CD4-positive, alpha-beta T cell treated with Interleukin-6 for 4 hours (primary cell): ENCODE data around the gene TEX13D.
A peak's percentile ranks its signal among the peaks of the same experiment; 100 is the strongest.
"Not testable (repeated sequence)": the region's sequence is repeated elsewhere in the genome, so short reads cannot be mapped to it uniquely, and the experiment has no call there.

Source experiments
- DNase-seq: peaks from one replicate; pipeline ENCODE4 v3.0.0-alpha.2; 2020; ENCODE audit warnings: mixed read lengths

Gene TEX13D

DNA sequence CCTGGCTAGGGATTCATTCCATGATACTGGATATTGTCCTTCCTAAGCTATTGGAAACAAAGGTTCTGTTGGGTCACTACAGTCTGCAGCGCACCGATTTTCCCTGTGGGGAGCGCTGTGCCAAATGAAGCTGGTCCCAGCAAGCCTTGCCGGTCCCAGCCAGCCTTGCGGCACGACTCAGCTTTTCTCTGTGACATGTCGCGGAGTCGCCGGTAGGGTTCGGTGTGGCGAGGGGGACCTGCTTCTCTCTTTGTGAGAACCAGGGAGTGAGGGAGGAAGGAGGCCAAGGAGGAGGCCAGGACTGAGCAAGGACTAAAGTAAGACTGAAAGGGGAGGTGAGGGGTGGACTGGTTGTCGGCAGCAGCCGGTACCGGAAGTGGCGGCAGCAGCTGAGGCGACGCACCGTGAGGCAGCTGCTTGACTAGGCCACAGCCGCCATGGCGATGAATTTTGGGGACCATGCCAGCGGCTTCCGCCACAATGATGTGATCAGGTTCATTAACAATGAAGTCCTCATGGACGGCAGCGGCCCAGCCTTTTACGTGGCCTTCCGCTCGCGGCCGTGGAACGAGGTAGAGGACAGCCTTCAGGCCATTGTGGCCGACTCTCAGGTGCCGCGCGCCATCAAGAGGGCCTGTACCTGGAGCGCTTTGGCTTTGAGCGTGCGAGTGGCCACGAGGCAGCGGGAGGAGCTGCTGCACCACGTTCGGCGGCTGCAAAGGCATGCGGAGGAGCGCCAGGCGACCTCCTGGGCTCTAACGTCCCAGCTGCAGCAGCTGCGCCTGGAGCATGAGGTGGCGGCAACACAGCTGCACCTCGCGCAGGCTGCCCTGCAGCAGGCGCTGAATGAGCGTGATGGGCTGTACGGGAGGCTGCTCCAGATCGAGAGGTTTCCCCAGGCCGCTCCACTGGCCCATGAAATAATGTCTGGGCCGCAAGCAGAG, at the start of gene TEX13D:
TSS of gene TEX13D (plus strand) at position 180 of the 944 bp plus-strand sequence. CDS start at position 438, 258 bp downstream.
- DNase-seq = no peak

DNA sequence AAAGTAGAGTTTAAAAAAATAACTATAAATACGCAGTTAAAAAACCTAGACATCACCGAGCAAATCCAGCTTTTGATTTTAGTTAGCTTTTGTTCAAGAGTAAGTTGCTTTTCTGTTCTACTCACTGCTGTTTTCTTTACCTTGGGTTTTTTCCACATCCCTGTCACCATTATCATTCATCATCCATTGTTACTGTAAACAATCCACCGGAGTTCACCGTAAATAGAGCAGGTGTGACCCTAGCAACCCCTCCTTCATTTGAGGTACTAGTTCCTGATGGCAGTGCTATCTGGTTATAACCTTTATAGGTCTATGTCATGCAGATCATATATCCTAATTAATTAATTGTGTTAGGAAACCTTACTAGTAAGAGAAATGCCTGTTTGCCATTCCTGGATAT, 43.0 kb upstream of the TEX13D start:
- DNase-seq = no peak

GRCh38 chrX:124293810-124294209, 38.6 kb upstream of the TEX13D start:
- DNase-seq = no peak

DNA sequence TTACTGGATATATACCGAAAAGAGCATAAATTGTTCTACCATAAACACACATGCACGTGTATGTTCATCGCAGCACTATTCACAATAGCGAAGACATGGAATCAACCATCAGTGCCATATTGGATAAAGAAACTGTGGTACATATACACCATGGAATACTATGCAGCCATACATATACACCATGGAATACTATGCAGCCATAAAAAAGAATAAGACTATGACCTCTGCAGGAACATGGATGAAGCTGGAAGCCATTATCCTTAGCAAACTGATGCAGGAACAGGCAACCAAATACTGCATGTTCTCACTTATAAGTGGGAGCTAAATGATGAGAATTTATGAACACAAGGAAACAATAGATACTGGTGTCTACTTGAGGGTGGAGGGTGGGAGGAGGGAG, 33.1 kb upstream of the TEX13D start:
- DNase-seq = not testable (repeated sequence)

GRCh38 chrX:124300405-124300804, 32.1 kb upstream of the TEX13D start:
- DNase-seq = no peak

DNA sequence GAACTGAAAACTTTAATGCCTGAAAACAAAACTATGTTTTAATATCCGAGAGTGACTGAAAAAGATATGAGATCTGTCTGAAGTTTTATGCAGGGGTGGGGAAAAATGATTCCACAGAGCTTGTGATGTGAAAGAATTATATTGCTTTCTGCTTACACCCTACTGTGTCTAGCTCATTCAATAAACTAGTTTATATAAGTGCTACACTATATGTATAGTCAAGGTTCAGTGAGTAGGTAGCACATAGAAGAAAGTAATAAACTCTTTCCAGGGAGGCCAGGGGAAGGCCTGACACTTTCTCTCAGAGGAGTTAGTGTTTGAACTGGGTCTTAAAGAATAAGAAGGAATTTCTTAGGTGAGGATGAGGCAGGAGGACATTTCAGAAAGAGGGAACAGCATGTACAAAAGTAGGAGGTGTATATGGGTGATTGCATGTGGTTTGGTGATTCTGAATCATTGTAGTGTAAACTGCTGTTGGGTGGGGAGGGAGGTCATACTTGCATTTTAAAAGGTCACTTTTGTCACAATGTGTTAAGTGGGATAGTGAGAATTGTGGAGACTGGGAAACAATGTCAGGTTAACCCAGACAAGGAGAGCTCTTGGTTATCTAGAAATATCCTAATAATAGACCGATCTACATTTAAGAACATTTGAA, 25.1 kb upstream of the TEX13D start:
- no peak for DNase-seq

GRCh38 chrX:124325732-124326131, 6.7 kb upstream of the TEX13D start:
- DNase-seq = no peak

DNA sequence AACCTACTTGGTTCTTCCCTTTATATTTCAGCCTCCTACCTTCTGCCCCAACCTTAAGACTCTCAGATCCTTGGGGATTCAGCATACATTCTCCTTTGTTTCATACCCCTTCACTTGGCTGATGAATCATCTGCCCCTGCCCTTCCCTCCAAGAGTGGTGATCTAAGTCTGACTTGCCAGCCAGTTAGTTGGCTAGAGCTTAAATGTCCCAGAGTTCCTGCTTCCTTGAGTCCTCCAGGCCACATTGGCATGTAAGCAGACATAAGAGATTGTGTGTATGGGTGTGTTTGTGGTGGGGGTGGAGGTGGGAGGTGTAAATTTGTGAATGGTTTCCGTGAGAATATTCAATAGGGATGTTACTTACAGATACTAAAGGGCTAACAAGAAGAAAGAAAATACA, 3.7 kb upstream of the TEX13D start:
- DNase-seq = no peak

- no peak for DNase-seq
Observed at GRCh38 chrX:124333862-124334261, 1.4 kb downstream of the TEX13D start.

DNA sequence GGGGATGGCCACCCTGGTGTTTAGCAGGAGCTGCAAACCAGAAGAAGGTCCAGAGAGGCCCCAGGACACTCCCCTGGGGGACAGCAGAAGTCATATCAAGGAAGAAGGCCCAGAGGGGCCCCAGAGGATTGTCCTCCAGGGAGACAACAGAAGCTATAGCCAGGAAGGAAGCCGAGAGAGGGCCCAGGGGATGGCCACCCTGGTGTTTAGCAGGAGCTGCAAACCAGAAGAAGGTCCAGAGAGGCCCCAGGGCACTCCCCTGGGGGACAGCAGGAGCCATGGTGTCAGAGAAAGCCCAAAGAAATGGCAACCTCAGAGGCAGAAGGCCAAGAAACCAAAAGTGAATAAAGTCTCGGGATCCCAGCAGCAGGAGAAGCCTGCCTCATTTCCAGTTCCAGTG, 2.1 kb downstream of the TEX13D start:
- not testable (repeated sequence) for DNase-seq

- no peak for DNase-seq
Observed at GRCh38 chrX:124335598-124335997, 3.1 kb downstream of the TEX13D start.

- no peak for DNase-seq
Observed at GRCh38 chrX:124337916-124338315, 5.5 kb downstream of the TEX13D start.

- peak; percentile 55 for DNase-seq
Observed at GRCh38 chrX:124338733-124339514, 6.5 kb downstream of the TEX13D start.

- DNase-seq = no peak
Observed at GRCh38 chrX:124341396-124342132, 9.1 kb downstream of the TEX13D start.

- DNase-seq = no peak
Observed at GRCh38 chrX:124342174-124342867, 9.9 kb downstream of the TEX13D start.

DNA sequence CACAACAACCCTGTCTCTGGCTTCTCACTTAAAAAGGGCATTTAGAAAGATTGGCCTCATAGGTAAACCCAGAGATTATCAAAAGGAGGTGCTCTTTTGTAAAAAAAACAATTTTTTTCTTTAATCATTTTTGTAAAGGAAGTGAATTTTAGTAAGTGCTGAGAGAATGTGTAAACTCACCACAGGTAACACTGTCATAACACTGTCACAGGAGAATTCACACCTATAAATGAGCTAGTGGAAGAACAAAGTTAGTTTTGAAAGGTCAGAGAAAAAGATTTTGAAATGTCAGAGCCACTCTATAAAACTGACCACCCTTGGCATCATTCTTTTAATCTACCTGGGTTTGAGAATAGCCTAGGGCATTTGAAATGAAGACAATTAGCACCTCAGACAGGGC, 10.6 kb downstream of the TEX13D start:
- no peak for DNase-seq

- no peak for DNase-seq
Observed at GRCh38 chrX:124344246-124344645, 11.8 kb downstream of the TEX13D start.

GRCh38 chrX:124346117-124346876, 13.8 kb downstream of the TEX13D start, which contains the start of gene SH2D1A:
Gene SH2D1A, plus strand, starts transcription at chrX:124346563. Its CDS starts 80 bp downstream, at chrX:124346643.
- peak; percentile 44 for DNase-seq

DNA sequence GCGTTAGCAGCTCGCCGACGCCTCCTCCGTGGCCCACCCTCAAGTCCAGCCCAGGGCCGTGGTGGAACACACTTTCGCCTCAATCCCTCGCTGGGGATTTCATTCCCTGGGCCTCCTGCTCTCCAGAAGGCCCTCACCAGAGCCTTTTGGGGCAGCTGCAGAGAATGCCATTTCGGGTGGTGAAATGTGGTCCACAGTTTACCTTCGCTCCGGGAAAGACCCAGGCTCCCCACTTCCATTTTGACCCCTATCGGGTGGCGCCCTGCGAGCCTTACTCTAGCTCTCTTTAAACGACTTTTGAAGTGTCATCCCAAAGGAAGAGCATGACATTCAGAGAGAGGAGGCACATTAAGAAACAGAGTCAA, 14.4 kb downstream of the TEX13D start:
- peak; percentile 11 for DNase-seq

DNA sequence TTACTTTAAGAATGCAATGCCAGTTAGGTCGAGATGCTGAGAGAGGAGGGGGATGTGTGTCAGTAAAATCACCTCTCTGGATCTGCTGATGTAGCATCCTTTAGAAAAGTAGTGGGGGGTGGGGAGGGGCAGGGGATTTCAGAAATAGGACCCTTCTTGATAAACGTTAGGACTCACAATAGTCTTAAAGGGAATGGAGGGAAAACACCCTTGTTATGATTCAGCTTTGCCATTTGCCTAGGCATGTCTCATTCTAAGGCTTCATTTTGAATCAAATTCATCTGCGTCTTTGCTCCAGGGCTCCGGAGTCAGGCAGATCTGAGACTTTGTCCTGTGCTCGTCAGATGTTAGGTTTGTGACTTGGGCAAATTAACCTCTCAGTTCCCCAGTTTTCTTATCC, 14.8 kb downstream of the TEX13D start:
- DNase-seq = peak; percentile 34

- peak; percentile 8 for DNase-seq
Observed at GRCh38 chrX:124348182-124348581, 15.7 kb downstream of the TEX13D start.
